Esophagus muscularis mucosa (tissue), 4 donors: ENCODE results near the gene ANKRD40CL. TPM values are rescaled to one million over a fixed set of nuclear protein-coding genes. Genes with fewer than 3 reads are reported as not detected.

Source experiments
- DNase-seq: peaks from one replicate; pipeline ENCODE4 v3.0.0-alpha.2; 2017; ENCODE audit errors: extremely low spot score
- H3K27ac ChIP-seq, 4 donors: fragments of 200-600 bp; sonication (generic); replicated peaks in 1 of 4; 1 replicate in 3 of 4; 2 replicates in 1 of 4; pipeline ENCODE4 v1.5.1; 2016 to 2019; ENCODE audit warnings: mild to moderate bottlenecking in 1 of 4
- H3K27me3 ChIP-seq, 4 donors: fragments of 200-600 bp; sonication (generic); one replicate each; pipeline versions ENCODE4 v1.5.1 to v1.6.0; 2016 to 2019
- H3K36me3 ChIP-seq, 4 donors: fragments of 200-600 bp; sonication (generic); one replicate each; pipeline ENCODE4 v1.5.1; 2016 to 2019
- H3K4me1 ChIP-seq, 4 donors: fragments of 200-600 bp; sonication (generic); one replicate each; pipeline ENCODE4 v1.5.1; 2016 to 2019
- H3K4me3 ChIP-seq, 4 donors: fragments of 200-600 bp; sonication (generic); 1 replicate in 2 of 4; 2 replicates in 2 of 4; pipeline ENCODE4 v1.5.1; 2016 to 2019; ENCODE audit warnings: mild to moderate bottlenecking in 4 of 4, moderate library complexity in 1 of 4
- H3K9me3 ChIP-seq, 4 donors: fragments of 200-600 bp; sonication (generic); 1 replicate in 3 of 4; 2 replicates in 1 of 4; pipeline ENCODE4 v1.5.1; 2016 to 2019
- CTCF ChIP-seq, 3 experiments: fragments of 200-600 bp in 2 of 3; fragments of 450-650 bp in 1 of 3; sonication (generic) in 2 of 3; IDR thresholded peaks; one replicate each; pipeline ENCODE4 v1.5.1; 2017 to 2019; ENCODE audit warnings: antibody characterized with exemption in 3 of 3, mild to moderate bottlenecking in 2 of 3, moderate library complexity in 1 of 3
- EP300 ChIP-seq: sonication (generic); formaldehyde crosslinking; IDR thresholded peaks from one replicate; pipeline ENCODE4 v1.6.1; 2017; ENCODE audit warnings: antibody characterized with exemption
- POLR2A ChIP-seq: fragments of 450-650 bp; IDR thresholded peaks from one replicate; pipeline ENCODE4 v1.6.1; 2017; ENCODE audit warnings: antibody characterized with exemption, moderate library complexity, mild to moderate bottlenecking, low read depth
- POLR2AphosphoS5 ChIP-seq, 2 donors: sonication (generic); formaldehyde crosslinking; IDR thresholded peaks; one replicate each; pipeline ENCODE4 v1.6.1; 2017; ENCODE audit warnings: antibody characterized with exemption in 2 of 2
- WGBS: methylation state at CpG from one replicate; pipeline ENCODE4 v1.1.5; 2018; 5-methylcytosine and 5-hydroxymethylcytosine counted together
- intact Hi-C: fragments of 100-400 bp; cut with DNase I; formaldehyde crosslinking; loops from one replicate; pipeline ENCODE4 v1.15.1; 2023
- total RNA-seq, 4 donors: library from RNA; depleted of rRNA; stranded (reverse); fragments of >200 nt; gene quantifications; one replicate each; pipeline versions ENCODE4 v1.1.0 to v1.2.1, GENCODE V29; 2016

ANKRD40CL gene
- total RNA-seq, 4 donors from 2014 or later, result 0.11 TPM; not detected in 3

- Histone ChIP-seq H3K27me3 (no peaks in the 10 kb centered on the region), H3K36me3 (peaks cover 81 to 100% (median 93%) of the 10 kb centered on the region in 4 donors)
Measured at GRCh38 chr17:50745631-50746030, 21.7 kb downstream of the ANKRD40CL start.

GRCh38 chr17:50739098-50739497 is 28.2 kb downstream of the ANKRD40CL start:
- H3K4me1 ChIP-seq, result peaks cover 0 to 34% (median 21%) of the 10 kb centered on the region in 4 donors
- H3K36me3 ChIP-seq, result peaks cover 33 to 68% (median 56%) of the 10 kb centered on the region in 4 donors
- 71% methylated on average over 2 of the region's 2 CpGs for WGBS
- H3K9me3 ChIP-seq, result no peaks in the 10 kb centered on the region
- TF ChIP-seq EP300, result no peak
- no peak for TF ChIP-seq POLR2AphosphoS5 (IDR thresholded peaks at IDR 0.05)
- no peak for TF ChIP-seq POLR2A
- DNase-seq, result no peak
- no peak overlapping the region for H3K27ac ChIP-seq
- no peaks in the 10 kb centered on the region for H3K27me3 ChIP-seq
- no peak overlapping the region for H3K4me3 ChIP-seq
- intact Hi-C loops, result no loop called here

More at GRCh38 chr17:50745631-50746030, 21.7 kb downstream of the ANKRD40CL start:
- DNase-seq, result no peak
- WGBS, result 89% methylated on average over 12 of the region's 12 CpGs
- intact Hi-C loops, result no loop called here
- no peak overlapping the region for H3K4me3 ChIP-seq
- no peak overlapping the region for H3K27ac ChIP-seq
- H3K9me3 ChIP-seq, result no peaks in the 10 kb centered on the region
- peaks cover 0 to 9% (median 0%) of the 10 kb centered on the region in 4 donors for H3K4me1 ChIP-seq
- TF ChIP-seq EP300, result no peak
- no peak for TF ChIP-seq POLR2A
- TF ChIP-seq CTCF (IDR thresholded peaks at IDR 0.05), result no peak
- no peak for TF ChIP-seq POLR2AphosphoS5 (IDR thresholded peaks at IDR 0.05)

- Histone ChIP-seq H3K9me3 (no peaks in the 10 kb centered on the region), H3K4me3 (no peak overlapping the region), H3K4me1 (peaks cover 2 to 45% (median 34%) of the 10 kb centered on the region in 4 donors), H3K27me3 (no peaks in the 10 kb centered on the region), H3K36me3 (peaks cover 15 to 49% (median 37%) of the 10 kb centered on the region in 4 donors), H3K27ac (no peak overlapping the region)
- TF ChIP-seq POLR2AphosphoS5 (IDR thresholded peaks at IDR 0.05) (no peak), EP300 (no peak), CTCF (IDR thresholded peaks at IDR 0.05) (no peak), POLR2A (no peak)
- intact Hi-C loops, result no loop called here
- peak; percentile 80 for DNase-seq
- 83% methylated on average over 2 of the region's 2 CpGs for WGBS
Measured at GRCh38 chr17:50737118-50737698, 30.1 kb downstream of the ANKRD40CL start.

- Histone ChIP-seq H3K27me3 (no peaks in the 10 kb centered on the region), H3K4me1 (peaks cover 20 to 63% (median 50%) of the 10 kb centered on the region in 4 donors), H3K36me3 (peaks cover 3 to 30% (median 18%) of the 10 kb centered on the region in 4 donors), H3K4me3 (no peak overlapping the region), H3K27ac (no peak overlapping the region), H3K9me3 (no peaks in the 10 kb centered on the region)
- TF ChIP-seq POLR2A, result no peak
- no peak for TF ChIP-seq CTCF (IDR thresholded peaks at IDR 0.05)
- TF ChIP-seq POLR2AphosphoS5 (IDR thresholded peaks at IDR 0.05), result no peak
- no peak for TF ChIP-seq EP300
- DNase-seq, result no peak
- intact Hi-C loops, result no loop called here
- 80% methylated on average over 3 of the region's 3 CpGs for WGBS
Measured at GRCh38 chr17:50735287-50735686, 32.0 kb downstream of the ANKRD40CL start.

GRCh38 chr17:50731575-50732460 is 35.5 kb downstream of the ANKRD40CL start:
- DNase-seq, result no peak
- TF ChIP-seq EP300, result no peak
- TF ChIP-seq CTCF (IDR thresholded peaks at IDR 0.05), result no peak
- TF ChIP-seq POLR2A, result no peak
- no peak for TF ChIP-seq POLR2AphosphoS5 (IDR thresholded peaks at IDR 0.05)
- Histone ChIP-seq H3K4me1 (peaks cover 37 to 86% (median 82%) of the 10 kb centered on the region in 4 donors), H3K4me3 (no peak overlapping the region), H3K36me3 (no peaks in the 10 kb centered on the region), H3K27me3 (no peaks in the 10 kb centered on the region), H3K27ac (no peak overlapping the region), H3K9me3 (no peaks in the 10 kb centered on the region)
- WGBS, result 73% methylated on average over 7 of the region's 7 CpGs
- intact Hi-C loops, result no loop called here
